Keratinocyte (primary cell): ENCODE measurements around the gene RBMS3.

Experiments
- EZH2 ChIP-seq: IDR thresholded peaks from one replicate; pipeline ENCODE4 v1.6.1; 2012; ENCODE audit warnings: inconsistent platforms, mild to moderate bottlenecking, low read length, moderate library complexity
- TF ChIP-seq, protein P1 (sequence below), 3 experiments: IDR thresholded peaks in 1 of 3; conservative IDR thresholded peaks in 1 of 3; optimal IDR thresholded peaks in 1 of 3; 2 replicates in 2 of 3; 3 replicates in 1 of 3; pipeline versions ENCODE3 to v1.5.1; 2011; ENCODE audit warnings: low read length in 3 of 3, mild to moderate bottlenecking in 3 of 3, moderate library complexity in 2 of 3, control low read depth in 1 of 3, inconsistent platforms in 1 of 3; ENCODE audit not compliant: insufficient read depth in 2 of 3; ENCODE audit errors: extremely low read depth in 1 of 3

DNA sequence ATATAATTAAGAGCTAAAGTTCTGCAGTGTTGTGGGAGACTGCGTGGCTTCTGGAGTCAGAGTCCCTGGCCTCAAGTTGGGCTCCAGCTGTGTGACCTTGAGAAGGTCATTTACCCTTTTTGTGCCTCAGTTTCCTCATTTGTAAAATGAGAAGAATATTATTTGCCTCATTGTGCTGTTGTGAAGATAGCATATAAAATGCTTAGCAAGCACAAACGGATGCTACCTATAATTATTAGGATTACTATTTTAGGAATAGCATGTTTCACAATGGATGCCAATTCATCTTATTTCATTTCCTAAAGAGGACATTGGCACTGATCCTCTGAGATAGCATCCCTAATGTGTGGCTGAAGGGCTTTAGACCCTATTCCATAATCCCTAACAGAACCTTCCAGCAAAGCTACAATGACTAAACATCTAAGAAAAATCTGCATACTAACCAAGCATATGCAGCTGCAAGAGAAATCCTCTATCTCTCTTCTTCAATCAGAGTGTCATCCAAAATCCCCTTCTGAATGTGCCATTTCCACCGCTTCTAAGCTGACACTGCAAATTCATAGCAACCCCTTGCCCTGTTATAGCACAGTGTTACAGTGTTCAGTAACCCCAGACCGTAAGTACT lies 148.3 kb downstream of the RBMS3 start:
- TF ChIP-seq, protein P1, sequence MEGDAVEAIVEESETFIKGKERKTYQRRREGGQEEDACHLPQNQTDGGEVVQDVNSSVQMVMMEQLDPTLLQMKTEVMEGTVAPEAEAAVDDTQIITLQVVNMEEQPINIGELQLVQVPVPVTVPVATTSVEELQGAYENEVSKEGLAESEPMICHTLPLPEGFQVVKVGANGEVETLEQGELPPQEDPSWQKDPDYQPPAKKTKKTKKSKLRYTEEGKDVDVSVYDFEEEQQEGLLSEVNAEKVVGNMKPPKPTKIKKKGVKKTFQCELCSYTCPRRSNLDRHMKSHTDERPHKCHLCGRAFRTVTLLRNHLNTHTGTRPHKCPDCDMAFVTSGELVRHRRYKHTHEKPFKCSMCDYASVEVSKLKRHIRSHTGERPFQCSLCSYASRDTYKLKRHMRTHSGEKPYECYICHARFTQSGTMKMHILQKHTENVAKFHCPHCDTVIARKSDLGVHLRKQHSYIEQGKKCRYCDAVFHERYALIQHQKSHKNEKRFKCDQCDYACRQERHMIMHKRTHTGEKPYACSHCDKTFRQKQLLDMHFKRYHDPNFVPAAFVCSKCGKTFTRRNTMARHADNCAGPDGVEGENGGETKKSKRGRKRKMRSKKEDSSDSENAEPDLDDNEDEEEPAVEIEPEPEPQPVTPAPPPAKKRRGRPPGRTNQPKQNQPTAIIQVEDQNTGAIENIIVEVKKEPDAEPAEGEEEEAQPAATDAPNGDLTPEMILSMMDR (optimal IDR thresholded peaks at IDR 0.05 in 1 of 3, IDR thresholded peaks at IDR 0.05 in 1 of 3, conservative IDR thresholded peaks at IDR 0.05 in 1 of 3; ENCODE audit: extremely low read depth in 1 of 3, insufficient read depth in 2 of 3, low read length in 3 of 3), result no peak
- TF ChIP-seq EZH2, result no peak
